ENCODE measurements around the gene RANBP9. TPM values are rescaled to one million over a fixed set of nuclear protein-coding genes. Genes with fewer than 3 reads are reported as not detected.
A peak's percentile ranks its signal among the peaks of the same experiment; 100 is the strongest.

Gene RANBP9
- polyA plus RNA-seq, 1 donor = 31.2 TPM

GRCh38 chr6:13593720-13594119, 117.9 kb downstream of the RANBP9 start:
- DNase-seq = no peak

GRCh38 chr6:13593103-13593502, 118.5 kb downstream of the RANBP9 start:
- DNase-seq = no peak

GRCh38 chr6:13591205-13591921, 120.3 kb downstream of the RANBP9 start:
- no peak for DNase-seq

DNA sequence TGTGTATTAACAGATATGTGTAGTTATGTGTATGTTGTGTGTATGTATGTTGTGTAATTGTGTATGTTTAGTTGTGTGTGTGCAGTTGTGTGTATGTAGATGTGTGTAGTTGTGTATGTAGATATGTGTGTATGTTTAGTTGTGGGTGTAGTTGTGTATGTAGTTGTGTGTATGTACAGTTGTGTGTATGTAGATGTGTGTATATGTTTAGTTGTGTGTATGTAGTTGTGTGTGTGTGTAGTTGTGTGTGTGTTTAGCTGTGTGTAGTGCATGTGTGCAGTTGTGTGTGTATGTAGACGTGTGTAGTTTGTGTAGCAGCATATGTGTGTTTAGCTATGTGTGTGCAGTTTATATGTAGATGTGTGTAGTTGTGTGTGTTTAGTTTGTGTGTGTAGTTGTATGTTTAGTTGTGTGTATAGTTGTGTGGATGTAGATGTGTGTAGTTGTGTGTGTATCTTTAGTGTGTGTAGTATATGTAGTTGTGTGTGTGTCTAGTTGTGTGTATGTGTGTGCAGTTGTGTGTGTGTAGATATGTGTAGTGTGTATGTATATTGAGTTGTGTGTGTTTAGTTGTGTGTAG, 121.0 kb downstream of the RANBP9 start:
- DNase-seq = no peak

- DNase-seq = no peak
Measured at GRCh38 chr6:13589801-13590200, 121.8 kb downstream of the RANBP9 start.

DNA sequence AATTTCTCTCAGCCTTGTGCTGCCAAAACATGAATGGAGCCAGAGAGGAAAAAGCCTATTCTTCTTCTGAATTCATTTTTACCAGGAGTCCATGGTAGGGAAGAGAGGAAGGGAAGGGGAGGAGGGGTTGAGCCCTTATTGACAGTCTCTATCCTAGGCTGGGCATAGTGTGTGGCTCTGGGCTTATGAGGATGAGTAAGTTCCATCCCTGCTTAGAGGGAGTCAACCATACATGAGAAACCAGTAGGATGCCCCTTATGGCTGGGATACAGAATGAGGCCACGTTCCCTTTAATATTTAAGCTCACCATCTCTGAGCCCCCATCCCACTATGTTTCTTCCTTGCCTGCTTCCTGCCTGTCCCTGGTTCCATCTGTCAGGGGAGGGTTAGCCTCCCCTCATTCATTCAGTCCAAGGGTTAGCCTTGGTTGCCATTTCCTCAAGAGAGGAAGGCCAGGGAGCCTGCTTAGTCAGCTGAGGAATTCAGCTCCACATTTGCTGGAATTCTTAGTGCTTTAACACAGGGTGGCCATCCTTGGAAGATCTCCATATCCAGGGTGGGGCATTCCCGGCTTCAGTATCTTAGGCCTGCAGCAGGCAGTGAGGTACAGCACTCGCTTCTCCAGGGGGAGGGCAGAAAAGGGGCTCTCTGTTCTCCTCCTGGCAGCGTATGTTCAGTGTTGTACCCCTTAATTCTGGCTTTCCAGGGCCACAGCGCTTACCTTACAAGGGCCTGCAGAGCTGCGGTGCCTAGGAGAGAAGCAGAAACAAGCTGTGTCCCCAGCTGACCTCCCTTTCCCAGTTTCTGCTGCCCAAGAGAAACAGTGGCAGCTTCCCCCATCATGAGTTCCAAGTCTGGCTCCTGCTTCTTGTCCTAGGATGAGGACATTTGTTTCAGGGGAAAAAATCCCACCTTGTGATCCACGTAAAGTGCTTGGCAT, 124.8 kb downstream of the RANBP9 start:
- no peak for DNase-seq

DNA sequence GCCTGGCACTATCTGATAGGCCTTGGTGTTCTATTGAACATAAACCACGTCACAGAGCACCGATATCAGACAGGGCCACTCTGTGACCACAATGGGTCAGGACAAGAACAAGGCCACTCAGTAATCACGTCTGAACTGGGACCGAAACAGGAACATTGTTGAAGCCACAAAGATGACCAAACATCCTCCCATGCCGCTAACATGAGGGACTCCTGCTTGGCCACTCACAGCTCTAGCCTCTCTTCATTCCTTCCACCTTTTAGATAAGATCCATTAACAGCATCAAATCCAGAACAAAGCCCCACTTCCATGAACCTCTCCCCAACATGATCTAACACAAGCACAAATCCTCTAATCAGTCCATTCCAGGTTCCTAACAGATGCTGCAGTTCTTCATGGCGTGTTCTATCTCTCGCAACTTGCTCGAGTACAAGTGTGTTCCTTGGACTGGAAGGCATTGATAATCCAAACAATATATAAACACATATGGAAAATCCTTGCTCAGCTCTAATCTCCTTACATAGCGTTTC, 129.9 kb downstream of the RANBP9 start:
- no peak for DNase-seq

DNA sequence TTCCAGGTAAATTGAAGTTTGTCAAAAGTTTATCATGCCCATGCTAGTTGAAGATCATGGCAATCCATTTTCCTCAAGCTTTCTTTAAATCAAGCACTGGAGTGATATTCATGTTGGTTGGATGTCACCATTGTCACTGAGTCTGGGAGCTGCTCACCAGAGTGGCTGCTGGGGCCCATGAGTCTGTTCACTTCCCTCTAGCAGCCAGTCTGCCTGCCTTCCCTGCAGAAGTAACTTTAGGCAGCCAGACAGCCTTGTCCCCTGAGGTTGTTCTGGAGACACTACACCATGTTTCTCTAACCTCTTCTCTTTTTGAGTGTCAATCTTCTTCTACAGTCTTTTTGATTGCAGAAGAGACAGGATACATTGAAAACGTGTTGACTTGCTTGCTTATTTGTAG, 131.7 kb downstream of the RANBP9 start:
- no peak for DNase-seq

DNA sequence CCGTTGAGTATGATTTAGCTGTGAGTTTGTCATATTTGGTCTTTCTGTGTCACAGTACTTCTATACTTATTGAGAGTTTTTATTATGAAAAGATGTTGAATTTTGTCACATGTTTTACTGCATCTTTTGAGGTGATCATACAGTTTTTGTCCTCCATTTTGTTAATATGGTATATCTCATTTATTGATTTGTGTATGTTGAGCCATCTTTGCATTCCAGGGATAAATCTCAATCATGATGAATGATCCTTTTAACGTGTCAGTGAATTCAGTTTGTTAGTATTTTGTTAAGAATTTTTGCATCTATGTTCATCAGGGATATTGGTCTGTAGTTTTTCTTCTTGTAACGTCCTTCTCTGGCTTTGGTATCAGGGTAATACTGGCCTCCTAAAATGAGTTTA, 133.7 kb downstream of the RANBP9 start:
- no peak for DNase-seq

DNA sequence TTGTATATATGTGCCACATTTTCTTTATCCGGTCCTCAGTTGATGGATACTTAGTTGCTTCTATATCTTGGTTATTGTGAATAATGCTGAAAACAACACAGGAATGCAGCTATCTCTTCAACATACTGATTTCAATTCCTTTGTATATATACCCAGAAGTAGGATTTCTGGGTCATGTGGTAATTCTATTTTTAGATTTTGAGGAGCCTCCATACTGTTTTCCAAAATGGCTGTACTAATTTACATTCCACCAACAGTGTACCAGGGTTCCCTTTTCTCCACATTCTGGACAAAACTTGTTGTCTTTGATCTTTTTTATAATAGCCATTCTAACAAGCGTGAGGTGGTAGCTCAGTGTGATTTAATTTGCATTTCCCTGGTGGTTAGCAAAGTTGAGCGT, 135.6 kb downstream of the RANBP9 start:
- DNase-seq = no peak

DNA sequence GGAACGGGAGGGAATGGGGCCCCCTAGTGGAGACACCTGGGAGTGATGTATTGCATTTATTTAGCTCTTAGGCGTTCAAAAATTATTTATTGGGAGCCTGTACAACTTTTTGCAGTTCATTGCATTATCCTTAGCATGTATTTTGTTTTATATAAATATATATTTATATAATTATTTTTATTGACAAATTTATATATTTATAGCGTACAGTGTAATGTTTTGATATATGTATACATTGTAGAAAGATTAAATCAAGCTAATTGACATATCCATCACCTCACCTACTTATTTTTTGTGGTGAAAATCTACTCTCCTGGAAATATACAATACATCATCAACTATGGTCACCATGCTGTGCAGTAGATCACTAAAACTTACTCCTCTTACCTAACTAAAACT, 136.3 kb downstream of the RANBP9 start:
- DNase-seq = no peak

GRCh38 chr6:13574571-13575376, 136.9 kb downstream of the RANBP9 start, which contains the start of gene SIRT5:
TSS of gene SIRT5 (plus strand) at chr6:13574601. CDS start at chr6:13584111, 9,510 bp downstream.
- peak; percentile 71 for DNase-seq

DNA sequence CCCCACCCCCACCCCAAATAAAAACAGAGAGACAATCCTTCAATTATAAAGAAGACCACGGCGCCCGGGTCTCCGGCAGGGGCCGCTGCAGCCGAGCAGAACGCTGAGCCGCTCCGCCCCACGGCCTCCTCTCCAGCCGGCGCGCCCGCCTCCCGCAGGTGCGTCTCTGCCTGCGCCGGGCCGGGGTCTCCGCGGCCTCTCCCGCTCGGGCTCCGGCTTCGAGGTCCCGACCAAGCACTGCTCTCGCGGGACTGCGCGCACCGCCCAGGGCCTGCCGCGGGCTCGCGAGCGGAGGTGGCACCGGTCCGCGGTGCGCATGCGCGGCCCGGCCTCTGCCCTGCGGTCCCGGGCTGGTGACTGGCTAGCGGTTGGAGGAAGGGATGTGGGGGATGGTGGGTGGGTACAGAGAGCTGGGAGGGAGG, 137.5 kb downstream of the RANBP9 start:
- peak; percentile 92 for DNase-seq

DNA sequence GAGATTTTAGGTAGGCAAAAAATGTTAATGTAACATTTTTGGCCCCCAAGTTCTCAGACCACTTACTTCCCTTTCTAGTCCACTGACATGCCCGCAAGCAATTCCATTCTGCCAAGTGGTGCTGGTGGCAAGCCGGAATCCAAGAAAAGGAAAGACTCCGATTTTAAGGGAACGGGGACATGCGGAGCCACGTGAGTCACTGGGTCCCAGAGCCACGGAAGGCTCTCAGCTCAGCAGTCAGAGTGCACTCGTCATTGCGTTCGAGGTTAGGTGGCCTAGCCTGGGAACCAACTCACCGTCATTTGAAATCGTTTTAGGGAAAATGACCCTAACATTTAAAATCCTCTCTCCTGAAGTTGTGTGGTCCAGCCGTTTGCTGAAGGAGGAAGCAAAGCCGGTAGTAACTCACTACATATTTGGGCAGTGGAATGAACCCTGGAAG, 137.9 kb downstream of the RANBP9 start:
- peak; percentile 14 for DNase-seq

- DNase-seq = no peak
Measured at GRCh38 chr6:13572951-13573654, 138.5 kb downstream of the RANBP9 start.

GRCh38 chr6:13572240-13572639, 139.4 kb downstream of the RANBP9 start:
- DNase-seq = no peak

Other genes starting within 250 kb of the RANBP9 start
- 3.4 TPM for gene GFOD1, start 224.2 kb downstream of the RANBP9 start, polyA plus RNA-seq (ENCODE audit: insufficient read length)
- 8.4 TPM for gene SIRT5, start 137.2 kb downstream of the RANBP9 start, polyA plus RNA-seq (ENCODE audit: insufficient read length)
- 59.4 TPM for gene NOL7, start 96.5 kb downstream of the RANBP9 start, polyA plus RNA-seq (ENCODE audit: insufficient read length)
- gene MCUR1, start 102.7 kb upstream of the RANBP9 start, polyA plus RNA-seq (ENCODE audit: insufficient read length) = 26.9 TPM
- gene RNF182, start 213.1 kb upstream of the RANBP9 start, polyA plus RNA-seq (ENCODE audit: insufficient read length) = 0.66 TPM

Measured in hindlimb muscle (tissue), 1 donor.